Measurements from ENCODE around the gene CELF1. TPM values are rescaled to one million over a fixed set of nuclear protein-coding genes. Genes with fewer than 3 reads are reported as not detected.

The CELF1 gene
- total and polyA plus RNA-seq, 2 of the 13 experiments (the other 11 are each of a cell fraction or from before 2014, with no cell fraction given): 69.0 to 80.1 TPM

GRCh38 chr11:47578524-47579494 is 25.9 kb upstream of the CELF1 start, which contains the start of the genes KBTBD4 and NDUFS3 (continued):
- TF ChIP-seq, protein P1, sequence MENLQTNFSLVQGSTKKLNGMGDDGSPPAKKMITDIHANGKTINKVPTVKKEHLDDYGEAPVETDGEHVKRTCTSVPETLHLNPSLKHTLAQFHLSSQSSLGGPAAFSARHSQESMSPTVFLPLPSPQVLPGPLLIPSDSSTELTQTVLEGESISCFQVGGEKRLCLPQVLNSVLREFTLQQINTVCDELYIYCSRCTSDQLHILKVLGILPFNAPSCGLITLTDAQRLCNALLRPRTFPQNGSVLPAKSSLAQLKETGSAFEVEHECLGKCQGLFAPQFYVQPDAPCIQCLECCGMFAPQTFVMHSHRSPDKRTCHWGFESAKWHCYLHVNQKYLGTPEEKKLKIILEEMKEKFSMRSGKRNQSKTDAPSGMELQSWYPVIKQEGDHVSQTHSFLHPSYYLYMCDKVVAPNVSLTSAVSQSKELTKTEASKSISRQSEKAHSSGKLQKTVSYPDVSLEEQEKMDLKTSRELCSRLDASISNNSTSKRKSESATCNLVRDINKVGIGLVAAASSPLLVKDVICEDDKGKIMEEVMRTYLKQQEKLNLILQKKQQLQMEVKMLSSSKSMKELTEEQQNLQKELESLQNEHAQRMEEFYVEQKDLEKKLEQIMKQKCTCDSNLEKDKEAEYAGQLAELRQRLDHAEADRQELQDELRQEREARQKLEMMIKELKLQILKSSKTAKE (CRISPR knock-in tag; IDR thresholded peaks at IDR 0.05; ENCODE audit: borderline replicate concordance): peak; percentile 47; the same call in 1 of the 2 replicates
- TF ChIP-seq DNMT1 (CRISPR knock-in tag; IDR thresholded peaks at IDR 0.05): no peak; the same call in 1 of the 2 replicates
- no peak for TF ChIP-seq SNRNP70 (IDR thresholded peaks at IDR 0.05; ENCODE audit: low read depth, low read length)
- peak; percentile 97; the same call in 1 of the 2 replicates for TF ChIP-seq IKZF5 (CRISPR knock-in tag; IDR thresholded peaks at IDR 0.05)
- TF ChIP-seq EEA1 (CRISPR knock-in tag; IDR thresholded peaks at IDR 0.05; ENCODE audit: borderline replicate concordance): peak; percentile 65; the same call in 1 of the 2 replicates
- 0 out of 2 replicates have a peak, but pooled peaks have one; percentile 19 for TF ChIP-seq ZNF749 (CRISPR knock-in tag; IDR thresholded peaks at IDR 0.05; ENCODE audit: borderline replicate concordance)
- TF ChIP-seq, protein P2, sequence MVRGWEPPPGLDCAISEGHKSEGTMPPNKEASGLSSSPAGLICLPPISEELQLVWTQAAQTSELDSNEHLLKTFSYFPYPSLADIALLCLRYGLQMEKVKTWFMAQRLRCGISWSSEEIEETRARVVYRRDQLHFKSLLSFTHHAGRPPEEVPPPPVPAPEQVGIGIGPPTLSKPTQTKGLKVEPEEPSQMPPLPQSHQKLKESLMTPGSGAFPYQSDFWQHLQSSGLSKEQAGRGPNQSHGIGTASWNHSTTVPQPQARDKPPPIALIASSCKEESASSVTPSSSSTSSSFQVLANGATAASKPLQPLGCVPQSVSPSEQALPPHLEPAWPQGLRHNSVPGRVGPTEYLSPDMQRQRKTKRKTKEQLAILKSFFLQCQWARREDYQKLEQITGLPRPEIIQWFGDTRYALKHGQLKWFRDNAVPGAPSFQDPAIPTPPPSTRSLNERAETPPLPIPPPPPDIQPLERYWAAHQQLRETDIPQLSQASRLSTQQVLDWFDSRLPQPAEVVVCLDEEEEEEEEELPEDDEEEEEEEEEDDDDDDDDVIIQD (CRISPR knock-in tag; IDR thresholded peaks at IDR 0.05; ENCODE audit: low read depth): no peak
- no peak for TF ChIP-seq ZKSCAN1 (IDR thresholded peaks at IDR 0.05; ENCODE audit: low read length)
- TF ChIP-seq MBD4 (IDR thresholded peaks at IDR 0.05; ENCODE audit: borderline replicate concordance, low read length): no peak
- TF ChIP-seq ZNF550 (CRISPR knock-in tag; IDR thresholded peaks at IDR 0.05; ENCODE audit: borderline replicate concordance): peak; percentile 88; the same call in 1 of the 2 replicates
- no peak; the same call in 1 of the 2 replicates for TF ChIP-seq JUND (CRISPR knock-in tag; IDR thresholded peaks at IDR 0.05)
- TF ChIP-seq PRPF4 (IDR thresholded peaks at IDR 0.05; ENCODE audit: low read depth, low read length, poor library complexity, severe bottlenecking): peak; percentile 80
- TF ChIP-seq RNF219 (CRISPR knock-in tag; IDR thresholded peaks at IDR 0.05): no peak
- TF ChIP-seq ZNF543 (CRISPR knock-in tag; IDR thresholded peaks at IDR 0.05): peak; percentile 91
- TF ChIP-seq RNF2 (conservative IDR thresholded peaks at IDR 0.05; ENCODE audit: low read depth): 0 out of 2 replicates have a peak, but pooled peaks have one; percentile 58
- TF ChIP-seq NCOA5 (CRISPR knock-in tag; IDR thresholded peaks at IDR 0.05): no peak
- peak; percentile 52; the same call in 1 of the 2 replicates for TF ChIP-seq TFAP4 (IDR thresholded peaks at IDR 0.05; ENCODE audit: borderline replicate concordance, low read depth)
- peak; percentile 93 for TF ChIP-seq JARID2 (CRISPR knock-in tag; IDR thresholded peaks at IDR 0.05; ENCODE audit: insufficient replicate concordance)
- peak; percentile 77; the same call in 1 of the 2 replicates for TF ChIP-seq ZC3H13 (CRISPR knock-in tag; IDR thresholded peaks at IDR 0.05)
